MCF 10A (cell line): ENCODE results near the gene TTC3. TPM values are rescaled to one million over a fixed set of nuclear protein-coding genes. Genes with fewer than 3 reads are reported as not detected.

Experiments
- BruUV-seq: library from RNA; stranded (reverse); fragments of 400-500 nt; replicated peaks from 2 replicates; lab custom pipeline; 2021; lab: Mats Ljungman, UMichigan
- CTCF ChIA-PET: fragments of 300-600 bp; sonication (Branson Sonifier 250); formaldehyde crosslinking; extraction: SDS; loops from one replicate; lab custom pipeline; 2021; ENCODE audit warnings: antibody characterized with exemption, inconsistent platforms; lab: Yijun Ruan, JAX
- POLR2A ChIA-PET: fragments of 300-600, 350-650 bp; sonication (Branson Sonifier 250); formaldehyde crosslinking; extraction: SDS; loops from one replicate; lab custom pipeline; 2020; ENCODE audit warnings: antibody characterized with exemption, inconsistent platforms; lab: Yijun Ruan, JAX
- DNase-seq: peaks from one replicate; pipeline ENCODE4 v3.0.0-alpha.2; 2018; ENCODE audit not compliant: unreplicated experiment
- H3K27ac Mint-ChIP-seq: one replicate; pipeline ENCODE4 v1.8.0; 2022; ENCODE audit warnings: mild to moderate bottlenecking, low read depth, mixed read lengths; ENCODE audit not compliant: unreplicated experiment
- H3K27me3 Mint-ChIP-seq: one replicate; pipeline ENCODE4 v1.8.0; 2022; ENCODE audit warnings: mixed read lengths; ENCODE audit not compliant: insufficient read depth, unreplicated experiment
- H3K36me3 Mint-ChIP-seq: one replicate; pipeline ENCODE4 v1.8.0; 2022; ENCODE audit warnings: mild to moderate bottlenecking, moderate library complexity, mixed read lengths; ENCODE audit not compliant: insufficient read depth, unreplicated experiment
- H3K4me1 Mint-ChIP-seq: one replicate; pipeline ENCODE4 v1.8.0; 2022; ENCODE audit warnings: mixed read lengths; ENCODE audit not compliant: insufficient read depth, unreplicated experiment
- H3K4me3 Mint-ChIP-seq: one replicate; pipeline ENCODE4 v1.8.0; 2022; ENCODE audit warnings: mild to moderate bottlenecking, moderate library complexity, mixed read lengths; ENCODE audit not compliant: unreplicated experiment
- H3K9me3 Mint-ChIP-seq: one replicate; pipeline ENCODE4 v1.8.0; 2022; ENCODE audit warnings: mixed read lengths; ENCODE audit not compliant: unreplicated experiment
- intact Hi-C: fragments of 100-400 bp; cut with micrococcal nuclease; formaldehyde crosslinking; loops from 2 replicates; pipeline ENCODE4 v1.14.1; 2022
- total RNA-seq: library from RNA; stranded (reverse); gene quantifications from 2 replicates; pipeline ENCODE4 v1.2.3, GENCODE V29; 2022
- TF ChIP-seq, protein P1 (sequence below): fragments of 200-600 bp; IDR thresholded peaks from one replicate; pipeline ENCODE4 v1.8.0; 2022; ENCODE audit warnings: antibody characterized with exemption, mild to moderate bottlenecking; ENCODE audit not compliant: unreplicated experiment

TTC3 gene
- total RNA-seq, 1 experiment from 2014 or later: 74.4 TPM

GRCh38 chr21:37208741-37209225, 135.7 kb downstream of the TTC3 start:
- H3K4me1 Mint-ChIP-seq: peaks cover 5% of the 10 kb centered on the region
- no peaks in the 10 kb centered on the region for H3K9me3 Mint-ChIP-seq
- H3K36me3 Mint-ChIP-seq: peaks cover 7% of the 10 kb centered on the region
- POLR2A ChIA-PET: no interaction called here
- CTCF ChIA-PET: no interaction called here
- intact Hi-C loops: no loop called here
- H3K27ac Mint-ChIP-seq: no peak overlapping the region
- TF ChIP-seq, protein P1, sequence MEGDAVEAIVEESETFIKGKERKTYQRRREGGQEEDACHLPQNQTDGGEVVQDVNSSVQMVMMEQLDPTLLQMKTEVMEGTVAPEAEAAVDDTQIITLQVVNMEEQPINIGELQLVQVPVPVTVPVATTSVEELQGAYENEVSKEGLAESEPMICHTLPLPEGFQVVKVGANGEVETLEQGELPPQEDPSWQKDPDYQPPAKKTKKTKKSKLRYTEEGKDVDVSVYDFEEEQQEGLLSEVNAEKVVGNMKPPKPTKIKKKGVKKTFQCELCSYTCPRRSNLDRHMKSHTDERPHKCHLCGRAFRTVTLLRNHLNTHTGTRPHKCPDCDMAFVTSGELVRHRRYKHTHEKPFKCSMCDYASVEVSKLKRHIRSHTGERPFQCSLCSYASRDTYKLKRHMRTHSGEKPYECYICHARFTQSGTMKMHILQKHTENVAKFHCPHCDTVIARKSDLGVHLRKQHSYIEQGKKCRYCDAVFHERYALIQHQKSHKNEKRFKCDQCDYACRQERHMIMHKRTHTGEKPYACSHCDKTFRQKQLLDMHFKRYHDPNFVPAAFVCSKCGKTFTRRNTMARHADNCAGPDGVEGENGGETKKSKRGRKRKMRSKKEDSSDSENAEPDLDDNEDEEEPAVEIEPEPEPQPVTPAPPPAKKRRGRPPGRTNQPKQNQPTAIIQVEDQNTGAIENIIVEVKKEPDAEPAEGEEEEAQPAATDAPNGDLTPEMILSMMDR: no peak
- no peak overlapping the region for H3K4me3 Mint-ChIP-seq
- no peak for DNase-seq
- no TSS peak for BruUV-seq
- no peaks in the 10 kb centered on the region for H3K27me3 Mint-ChIP-seq

GRCh38 chr21:37210130-37210529, 137.1 kb downstream of the TTC3 start:
- no peaks in the 10 kb centered on the region for H3K27me3 Mint-ChIP-seq
- intact Hi-C loops: no loop called here
- H3K27ac Mint-ChIP-seq: no peak overlapping the region
- ChIA-PET CTCF (no interaction called here), POLR2A (no interaction called here)
- TF ChIP-seq, protein P1: no peak
- H3K4me3 Mint-ChIP-seq: no peak overlapping the region
- DNase-seq: no peak
- no peaks in the 10 kb centered on the region for H3K36me3 Mint-ChIP-seq
- peaks cover 5% of the 10 kb centered on the region for H3K4me1 Mint-ChIP-seq
- H3K9me3 Mint-ChIP-seq: no peaks in the 10 kb centered on the region
- BruUV-seq: no TSS peak

- no peak for DNase-seq
- ChIA-PET POLR2A (no interaction called here), CTCF (interaction anchor here (0.6 kb wide), 1 partner anchor 10 kb away, joined by 3 read pairs; no protein-coding TSS in a partner anchor)
- TF ChIP-seq, protein P1: no peak
- H3K36me3 Mint-ChIP-seq: no peaks in the 10 kb centered on the region
- BruUV-seq: no TSS peak
- no peaks in the 10 kb centered on the region for H3K27me3 Mint-ChIP-seq
- no peaks in the 10 kb centered on the region for H3K9me3 Mint-ChIP-seq
- peaks cover 5% of the 10 kb centered on the region for H3K4me1 Mint-ChIP-seq
- no peak overlapping the region for H3K4me3 Mint-ChIP-seq
- intact Hi-C loops: no loop called here
- no peak overlapping the region for H3K27ac Mint-ChIP-seq
Observed at GRCh38 chr21:37210799-37211198, 137.7 kb downstream of the TTC3 start.

GRCh38 chr21:37214952-37215351, 141.9 kb downstream of the TTC3 start:
- intact Hi-C loops: no loop called here
- Mint-ChIP-seq H3K27ac (no peak overlapping the region), H3K27me3 (no peaks in the 10 kb centered on the region), H3K4me3 (no peak overlapping the region), H3K36me3 (no peaks in the 10 kb centered on the region), H3K9me3 (no peaks in the 10 kb centered on the region), H3K4me1 (peaks cover 1% of the 10 kb centered on the region)
- BruUV-seq: no TSS peak
- DNase-seq: no peak
- CTCF ChIA-PET: no interaction called here
- TF ChIP-seq, protein P1: no peak
- POLR2A ChIA-PET: no interaction called here
